Sigmoid colon (tissue), 4 donors: ENCODE results near the gene SLC26A9.

ENCODE experiments used
- CTCF ChIP-seq, 4 experiments: fragments of 450-650 bp in 3 of 4; fragments of 200-600 bp in 1 of 4; IDR thresholded peaks; one replicate each; pipeline ENCODE4 v1.5.1; 2016 to 2019; ENCODE audit warnings: antibody characterized with exemption in 4 of 4, mild to moderate bottlenecking in 3 of 4, moderate library complexity in 2 of 4
- POLR2AphosphoS5 ChIP-seq, 4 donors: sonication (generic); formaldehyde crosslinking; IDR thresholded peaks; one replicate each; pipeline ENCODE4 v1.6.1; 2017; ENCODE audit warnings: antibody characterized with exemption in 4 of 4

DNA sequence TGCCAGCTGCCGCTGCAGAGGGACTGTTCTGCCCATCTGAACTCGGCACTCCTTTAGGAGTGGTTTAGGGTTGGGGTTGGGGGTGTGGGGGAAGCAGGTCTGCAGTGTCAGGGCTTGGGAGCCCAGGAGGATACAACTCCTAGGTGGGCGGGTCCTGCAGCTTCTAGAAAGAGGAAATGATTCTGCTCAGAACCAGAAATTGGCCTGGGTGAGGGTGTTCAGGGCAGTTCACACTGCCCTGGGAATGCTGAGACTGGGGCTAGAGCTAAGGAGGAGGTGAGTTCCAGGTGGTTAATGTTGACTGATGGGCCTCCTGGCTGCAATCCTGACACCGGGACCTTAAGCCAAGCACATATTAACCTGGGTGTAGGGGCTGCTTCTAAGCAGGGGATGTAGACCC, 4.8 kb upstream of the SLC26A9 start:
- TF ChIP-seq POLR2AphosphoS5 (IDR thresholded peaks at IDR 0.05) (no peak), CTCF (IDR thresholded peaks at IDR 0.05) (no peak)
